PC-3 (cell line): ENCODE data around the gene RAB7A.
"Not testable (repeated sequence)": the region's sequence is repeated elsewhere in the genome, so short reads cannot be mapped to it uniquely, and the experiment has no call there.

ENCODE experiments used
- EZH2 ChIP-seq: fragments of 300-600 bp; sonication (generic); IDR thresholded peaks from one replicate; pipeline ENCODE4 v1.6.1; 2017; ENCODE audit warnings: antibody characterized with exemption, mild to moderate bottlenecking, low read length; ENCODE audit not compliant: unreplicated experiment
- EZH2phosphoT487 ChIP-seq: fragments of 300-600 bp; sonication (generic); IDR thresholded peaks from 2 replicates; pipeline ENCODE4 v1.6.1; 2018; ENCODE audit warnings: mild to moderate bottlenecking, antibody characterized with exemption, low read length, borderline replicate concordance
- TF ChIP-seq, protein P1 (sequence below): fragments of 300-600 bp; sonication (generic); conservative IDR thresholded peaks from 2 replicates; pipeline ENCODE4 v1.5.1; 2017; ENCODE audit warnings: antibody characterized with exemption, low read depth, mild to moderate bottlenecking, low read length

DNA sequence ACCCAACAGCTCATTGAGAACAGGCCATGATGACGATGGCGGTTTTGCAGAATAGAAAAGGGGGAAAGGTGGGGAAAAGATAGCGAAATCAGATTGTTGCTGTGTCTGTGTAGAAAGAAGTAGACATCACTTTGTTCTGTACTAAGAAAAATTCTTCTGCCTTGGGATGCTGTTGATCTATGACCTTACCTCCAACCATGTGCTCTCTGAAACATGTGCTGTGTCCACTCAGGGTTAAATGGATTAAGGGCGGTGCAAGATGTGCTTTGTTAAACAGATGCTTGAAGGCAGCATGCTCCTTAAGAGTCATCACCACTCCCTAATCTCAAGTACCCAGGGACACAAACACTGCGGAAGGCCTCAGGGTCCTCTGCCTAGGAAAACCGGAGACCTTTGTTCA, 47.6 kb downstream of the RAB7A start:
- TF ChIP-seq, protein P1, sequence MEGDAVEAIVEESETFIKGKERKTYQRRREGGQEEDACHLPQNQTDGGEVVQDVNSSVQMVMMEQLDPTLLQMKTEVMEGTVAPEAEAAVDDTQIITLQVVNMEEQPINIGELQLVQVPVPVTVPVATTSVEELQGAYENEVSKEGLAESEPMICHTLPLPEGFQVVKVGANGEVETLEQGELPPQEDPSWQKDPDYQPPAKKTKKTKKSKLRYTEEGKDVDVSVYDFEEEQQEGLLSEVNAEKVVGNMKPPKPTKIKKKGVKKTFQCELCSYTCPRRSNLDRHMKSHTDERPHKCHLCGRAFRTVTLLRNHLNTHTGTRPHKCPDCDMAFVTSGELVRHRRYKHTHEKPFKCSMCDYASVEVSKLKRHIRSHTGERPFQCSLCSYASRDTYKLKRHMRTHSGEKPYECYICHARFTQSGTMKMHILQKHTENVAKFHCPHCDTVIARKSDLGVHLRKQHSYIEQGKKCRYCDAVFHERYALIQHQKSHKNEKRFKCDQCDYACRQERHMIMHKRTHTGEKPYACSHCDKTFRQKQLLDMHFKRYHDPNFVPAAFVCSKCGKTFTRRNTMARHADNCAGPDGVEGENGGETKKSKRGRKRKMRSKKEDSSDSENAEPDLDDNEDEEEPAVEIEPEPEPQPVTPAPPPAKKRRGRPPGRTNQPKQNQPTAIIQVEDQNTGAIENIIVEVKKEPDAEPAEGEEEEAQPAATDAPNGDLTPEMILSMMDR: not testable (repeated sequence)
- TF ChIP-seq EZH2, EZH2phosphoT487: not testable (repeated sequence)
